K562 (cell line): Measurements from ENCODE around the gene ZNF747. TPM values are rescaled to one million over a fixed set of nuclear protein-coding genes. Genes with fewer than 3 reads are reported as not detected.

Experiments used
- ATAC-seq: fragments of 200-7000 bp; cut with Tn5 transposase; 3 replicates; pipeline ENCODE4 v1.9.1; 2020; ENCODE audit warnings: moderate library complexity
- BruUV-seq: library from RNA; stranded (reverse); fragments of 400-500 nt; replicated peaks from 2 replicates; lab custom pipeline; 2021; lab: Mats Ljungman, UMichigan
- CTCF ChIA-PET: fragments of 300-600 bp; formaldehyde crosslinking; extraction: SDS; loops from one replicate; lab custom pipeline; 2021; ENCODE audit warnings: low intra/inter-chr PET ratio; lab: Yijun Ruan, JAX
- POLR2A ChIA-PET: fragments of 300-600, 350-650 bp; sonication (Branson Sonifier 250); formaldehyde crosslinking; extraction: SDS; loops from one replicate; lab custom pipeline; 2021; ENCODE audit warnings: antibody characterized with exemption, inconsistent platforms; lab: Yijun Ruan, JAX
- DNase-seq, 4 experiments: peaks; one replicate each; pipeline versions ENCODE4 v3.0.0 to v3.0.0-alpha.2; 2011 to 2018; ENCODE audit warnings: low spot score in 3 of 4, mixed read lengths in 3 of 4; ENCODE audit errors: extremely low read depth in 1 of 4
- FAIRE-seq: peaks from 2 replicates; lab custom pipeline; 2011; peaks lifted over from hg19 to GRCh38; lab: Jason Lieb, UNC
- H2AFZ ChIP-seq: 2 replicates; pipeline ENCODE4 v1.6.0; 2011; ENCODE audit warnings: low read depth, low read length, control low read depth, inconsistent platforms
- H3K27ac ChIP-seq: fragments of 200-600 bp; 3 replicates; pipeline ENCODE4 v1.8.0; 2011; ENCODE audit warnings: low read depth, mild to moderate bottlenecking, control low read depth, inconsistent platforms, low read length, moderate library complexity, mixed read lengths; ENCODE audit errors: extremely low read depth
- H3K27me3 ChIP-seq, 2 experiments: fragments of 300-600 bp in 1 of 2; 2 replicates in 1 of 2; 3 replicates in 1 of 2; pipeline versions ENCODE4 v1.6.0 to v1.8.0; 2011; ENCODE audit warnings: inconsistent platforms in 2 of 2, low read length in 2 of 2, mild to moderate bottlenecking in 1 of 2, mixed read lengths in 1 of 2, moderate library complexity in 1 of 2; ENCODE audit not compliant: control insufficient read depth in 2 of 2, insufficient read depth in 2 of 2
- H3K36me3 ChIP-seq: fragments of 300-600 bp; 3 replicates; pipeline ENCODE4 v1.8.0; 2011; ENCODE audit warnings: mild to moderate bottlenecking, low read length, inconsistent platforms; ENCODE audit not compliant: control insufficient read depth, insufficient read depth
- H3K4me1 ChIP-seq, 2 experiments: fragments of 200-600 bp in 1 of 2; replicated peaks in 1 of 2; 2 replicates in 1 of 2; 3 replicates in 1 of 2; pipeline versions ENCODE4 v1.5.1 to v1.8.0; 2011; ENCODE audit warnings: inconsistent platforms in 2 of 2, low read length in 2 of 2, mild to moderate bottlenecking in 1 of 2, mixed read lengths in 1 of 2, moderate library complexity in 1 of 2; ENCODE audit not compliant: control insufficient read depth in 2 of 2, insufficient read depth in 2 of 2
- H3K4me2 ChIP-seq: 2 replicates; pipeline ENCODE4 v1.6.1; 2011; ENCODE audit warnings: low read length, control low read depth, inconsistent platforms, mixed read lengths; ENCODE audit not compliant: insufficient read depth
- H3K4me3 ChIP-seq: fragments of 200-600 bp; sonication (generic), shearing (Covaris generic); 2 replicates; pipeline ENCODE4 v1.5.1; 2016; ENCODE audit warnings: control low read depth, inconsistent platforms
- H3K79me2 ChIP-seq: fragments of 200-600 bp; 3 replicates; pipeline ENCODE4 v1.8.0; 2011; ENCODE audit warnings: low read length, inconsistent platforms; ENCODE audit not compliant: control insufficient read depth, insufficient read depth
- H3K9ac ChIP-seq, 2 experiments: 2 replicates each; pipeline versions ENCODE4 v1.6.0 to v1.6.1; 2011; ENCODE audit warnings: low read depth in 2 of 2, low read length in 2 of 2, control low read depth in 1 of 2, inconsistent platforms in 1 of 2, mild to moderate bottlenecking in 1 of 2, mixed read lengths in 1 of 2; ENCODE audit not compliant: insufficient read depth in 1 of 2
- H3K9me1 ChIP-seq: one replicate; pipeline ENCODE4 v1.6.0; 2011; ENCODE audit warnings: inconsistent platforms, mild to moderate bottlenecking, low read length, moderate library complexity; ENCODE audit not compliant: control insufficient read depth, insufficient read depth
- H3K9me3 ChIP-seq: replicated peaks from 2 replicates; pipeline ENCODE4 v1.5.1; 2011; ENCODE audit warnings: low read depth, low read length, inconsistent platforms; ENCODE audit not compliant: control insufficient read depth, insufficient read depth
- H4K20me1 ChIP-seq: replicated peaks from 2 replicates; pipeline ENCODE4 v1.6.1; 2011; ENCODE audit warnings: low read length, inconsistent platforms, mixed read lengths; ENCODE audit not compliant: control insufficient read depth, insufficient read depth
- MAFG ChIP-seq: fragments of 450-650 bp; conservative IDR thresholded peaks from 2 replicates; pipeline ENCODE4 v1.6.1; 2016; ENCODE audit warnings: missing genetic modification characterization, missing compliant biosample characterization
- MEIS2 ChIP-seq: fragments of 450-650 bp; IDR thresholded peaks from 2 replicates; pipeline ENCODE4 v1.6.1; 2014; ENCODE audit warnings: mild to moderate bottlenecking; ENCODE audit not compliant: partially characterized antibody
- ZNF212 ChIP-seq: fragments of 450-650 bp; formaldehyde crosslinking; IDR thresholded peaks from 2 replicates; pipeline ENCODE4 v1.4.0; 2020; ENCODE audit warnings: mild to moderate bottlenecking
- WGBS: fragments of 100-300 bp; shearing (Covaris generic); methylation state at CpG from one replicate; pipeline ENCODE4 v1.1.6; 2016; ENCODE audit warnings: low coverage, mixed read lengths; ENCODE audit not compliant: insufficient coverage; ENCODE audit errors: missing lambda C conversion rate; 5-methylcytosine and 5-hydroxymethylcytosine counted together
- in situ Hi-C: fragments of 300-500 bp; cut with MboI; formaldehyde crosslinking; loops from 4 replicates; pipeline ENCODE4 v1.15.0; 2018; ENCODE audit warnings: inconsistent platforms, mixed read lengths
- intact Hi-C: fragments of 100-400 bp; cut with micrococcal nuclease; formaldehyde crosslinking; loops from 2 replicates; pipeline ENCODE4 v1.14.2; 2022
- microRNA-seq: library from miRNA; unstranded; fragments of <30 nt; microRNA quantifications from one replicate; pipeline ENCODE4, GENCODE V29; 2018; ENCODE audit warnings: borderline microRNAs expressed
- polyA plus RNA-seq, 8 experiments: library from polyadenylated mRNA; depleted of rRNA in 4 of 8; stranded (reverse) in 5 of 8; unstranded in 3 of 8; fragments of >200 nt; fragmentation: Nextera tagmentation in 2 of 8; fragmentation: Illumina TruSeq in 1 of 8; extraction: Ambion mirVana in 2 of 8; extraction: Trizol in 1 of 8; gene quantifications; 2 replicates each; pipeline versions ENCODE4 v1.2.1 to v1.2.3, GENCODE V29; 2011 to 2014; ENCODE audit warnings: inconsistent platforms in 1 of 8, missing spikeins in 1 of 8
- small RNA-seq: library from RNA; depleted of rRNA; stranded (forward); fragments of <200 nt; gene quantifications from one replicate; pipeline ENCODE3, GENCODE V24; 2014
- total RNA-seq, 7 experiments: library from RNA; depleted of rRNA in 6 of 7; stranded (reverse); fragments of >200 nt in 6 of 7; fragmentation: Illumina TruSeq in 2 of 7; extraction: Trizol in 2 of 7; gene quantifications; 2 replicates each; pipeline versions ENCODE4 v1.2.1 to v1.2.3, GENCODE V29; 2011 to 2021; ENCODE audit warnings: low replicate concordance in 1 of 7

Gene ZNF747
- total and polyA plus RNA-seq, 9 of the 15 experiments (the other 6 are each of a cell fraction or from before 2014, with no cell fraction given) = 0.14 to 3.3 (median 1.5) TPM

DNA sequence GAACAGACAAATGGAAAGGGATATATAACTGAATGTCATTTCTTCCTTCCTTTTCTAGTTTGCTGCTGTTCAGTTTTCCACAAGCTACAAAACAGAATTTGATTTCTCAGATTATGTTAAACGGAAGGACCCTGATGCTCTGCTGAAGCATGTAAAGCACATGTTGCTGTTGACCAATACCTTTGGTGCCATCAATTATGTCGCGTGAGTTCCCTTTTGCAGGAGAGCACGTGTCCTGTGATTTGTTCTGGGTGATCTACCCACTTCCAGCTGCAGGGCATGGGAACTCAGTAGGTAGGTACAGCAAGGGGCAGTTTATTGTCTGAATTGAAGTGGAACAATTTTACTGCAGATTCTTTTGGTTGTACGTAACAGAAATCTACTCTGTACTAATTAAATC is 53.3 kb downstream of the ZNF747 start:
- intact Hi-C loops (no loop called here), in situ Hi-C loops (no loop called here)
- no peak for FAIRE-seq
- H3K9ac ChIP-seq = no peak overlapping the region
- ATAC-seq = no peak
- ChIA-PET POLR2A (interaction anchor here (0.8 to 2.1 kb wide), 2 partner anchors 8 to 20 kb away, joined by 3 to 5 read pairs; no protein-coding TSS in a partner anchor), CTCF (no interaction called here)
- no peak overlapping the region for H3K27ac ChIP-seq
- H3K79me2 ChIP-seq = no peaks in the 10 kb centered on the region
- WGBS = 42% methylated on average over 5 of the region's 5 CpGs
- H3K27me3 ChIP-seq = no peaks in the 10 kb centered on the region
- H3K9me3 ChIP-seq = no peaks in the 10 kb centered on the region
- BruUV-seq = no TSS peak
- no peak overlapping the region for H2AFZ ChIP-seq
- no peaks in the 10 kb centered on the region for H3K9me1 ChIP-seq
- H3K4me1 ChIP-seq = no peaks in the 10 kb centered on the region
- no peaks in the 10 kb centered on the region for H4K20me1 ChIP-seq
- peak; percentile 29 for TF ChIP-seq MEIS2
- TF ChIP-seq MAFG (tag) = no peak
- TF ChIP-seq ZNF212 (CRISPR knock-in tag) = no peak
- no peak overlapping the region for H3K4me3 ChIP-seq
- no peaks in the 10 kb centered on the region for H3K36me3 ChIP-seq
- H3K4me2 ChIP-seq = no peak overlapping the region
- peak in 1 of 4 experiments; percentile 2 for DNase-seq

Small RNA genes lying within 50 kb of the gene (microRNA-seq; reads per million reads assigned to microRNA genes)
- not detected for gene MIR4518

Small RNA genes lying within 50 kb of the gene (small RNA-seq; reads per million reads assigned to genes)
- gene MIR4518 (not detected), gene RNU7-61P (not detected)

Other genes with a start within 250 kb of the ZNF747 start
Only the 7 nearest of the 20 such genes appear.
- 31.6 and 42.6 TPM in 2 replicates for gene SEPHS2, start 89.0 kb downstream of the ZNF747 start, total RNA-seq (2014; rRNA removed)
- gene SEPHS2, start 89.0 kb downstream of the ZNF747 start, total RNA-seq (2014; rRNA removed; fragmentation: Illumina TruSeq; extraction: Trizol) = 41.2 and 43.8 TPM in 2 replicates
- 38.2 and 43.4 TPM in 2 replicates for gene SEPHS2, start 89.0 kb downstream of the ZNF747 start, total RNA-seq (2015; rRNA removed; fragmentation: Illumina TruSeq; extraction: Trizol)
- 84.0 and 87.3 TPM in 2 replicates for gene SEPHS2, start 89.0 kb downstream of the ZNF747 start, total RNA-seq (2021)
- gene SEPHS2, start 89.0 kb downstream of the ZNF747 start, polyA plus RNA-seq (2011; rRNA removed) = 73.4 and 90.6 TPM in 2 replicates
- gene SEPHS2, start 89.0 kb downstream of the ZNF747 start, polyA plus RNA-seq (2014; fragmentation: Illumina TruSeq; extraction: Trizol) = 62.3 and 74.6 TPM in 2 replicates
- gene SEPHS2, start 89.0 kb downstream of the ZNF747 start, polyA plus RNA-seq (2014; fragmentation: Nextera tagmentation; extraction: Ambion mirVana) = 10 to 100 TPM; 20.9 to 21.3 TPM
- gene SEPHS2, start 89.0 kb downstream of the ZNF747 start, polyA plus RNA-seq (2014; rRNA removed) = 80.0 and 80.2 TPM in 2 replicates
- 0.61 TPM in 1 of 2 replicates, not detected in the other for gene ITGAL, start 62.1 kb downstream of the ZNF747 start, total RNA-seq (2014; rRNA removed)
- not detected in 2 replicates for gene ITGAL, start 62.1 kb downstream of the ZNF747 start, total RNA-seq (2014; rRNA removed; fragmentation: Illumina TruSeq; extraction: Trizol)
- not detected in 2 replicates for gene ITGAL, start 62.1 kb downstream of the ZNF747 start, total RNA-seq (2015; rRNA removed; fragmentation: Illumina TruSeq; extraction: Trizol)
- gene ITGAL, start 62.1 kb downstream of the ZNF747 start, total RNA-seq (2021) = 0.53 and 0.92 TPM in 2 replicates
- gene ITGAL, start 62.1 kb downstream of the ZNF747 start, polyA plus RNA-seq (2011; rRNA removed) = 0.01 and 0.12 TPM in 2 replicates
- gene ITGAL, start 62.1 kb downstream of the ZNF747 start, polyA plus RNA-seq (2014; fragmentation: Illumina TruSeq; extraction: Trizol) = 0.12 TPM in 1 of 2 replicates, not detected in the other
- not detected for gene ITGAL, start 62.1 kb downstream of the ZNF747 start, polyA plus RNA-seq (2014; fragmentation: Nextera tagmentation; extraction: Ambion mirVana)
- not detected in 2 replicates for gene ITGAL, start 62.1 kb downstream of the ZNF747 start, polyA plus RNA-seq (2014; rRNA removed)
- 39.7 and 58.9 TPM in 2 replicates for gene ZNF768, start 8.3 kb downstream of the ZNF747 start, total RNA-seq (2014; rRNA removed)
- gene ZNF768, start 8.3 kb downstream of the ZNF747 start, total RNA-seq (2014; rRNA removed; fragmentation: Illumina TruSeq; extraction: Trizol) = 14.7 and 15.2 TPM in 2 replicates
- 42.3 and 45.8 TPM in 2 replicates for gene ZNF768, start 8.3 kb downstream of the ZNF747 start, total RNA-seq (2015; rRNA removed; fragmentation: Illumina TruSeq; extraction: Trizol)
- 41.3 and 50.7 TPM in 2 replicates for gene ZNF768, start 8.3 kb downstream of the ZNF747 start, total RNA-seq (2021)
- 22.1 and 32.8 TPM in 2 replicates for gene ZNF768, start 8.3 kb downstream of the ZNF747 start, polyA plus RNA-seq (2011; rRNA removed)
- gene ZNF768, start 8.3 kb downstream of the ZNF747 start, polyA plus RNA-seq (2014; fragmentation: Illumina TruSeq; extraction: Trizol) = 26.9 and 40.9 TPM in 2 replicates
- under 1 TPM; 0.13 to 0.17 TPM for gene ZNF768, start 8.3 kb downstream of the ZNF747 start, polyA plus RNA-seq (2014; fragmentation: Nextera tagmentation; extraction: Ambion mirVana)
- 47.8 and 49.6 TPM in 2 replicates for gene ZNF768, start 8.3 kb downstream of the ZNF747 start, polyA plus RNA-seq (2014; rRNA removed)
- gene ZNF764, start 23.5 kb upstream of the ZNF747 start, total RNA-seq (2014; rRNA removed) = 9.5 and 9.8 TPM in 2 replicates
- gene ZNF764, start 23.5 kb upstream of the ZNF747 start, total RNA-seq (2014; rRNA removed; fragmentation: Illumina TruSeq; extraction: Trizol) = 2.4 and 2.5 TPM in 2 replicates
- gene ZNF764, start 23.5 kb upstream of the ZNF747 start, total RNA-seq (2015; rRNA removed; fragmentation: Illumina TruSeq; extraction: Trizol) = 4.1 and 4.6 TPM in 2 replicates
- 10.1 and 11.1 TPM in 2 replicates for gene ZNF764, start 23.5 kb upstream of the ZNF747 start, total RNA-seq (2021)
- gene ZNF764, start 23.5 kb upstream of the ZNF747 start, polyA plus RNA-seq (2011; rRNA removed) = 3.9 and 7.1 TPM in 2 replicates
- gene ZNF764, start 23.5 kb upstream of the ZNF747 start, polyA plus RNA-seq (2014; fragmentation: Illumina TruSeq; extraction: Trizol) = 4.1 and 4.3 TPM in 2 replicates
- gene ZNF764, start 23.5 kb upstream of the ZNF747 start, polyA plus RNA-seq (2014; fragmentation: Nextera tagmentation; extraction: Ambion mirVana) = under 1 TPM; 0.69 to 0.81 TPM
- gene ZNF764, start 23.5 kb upstream of the ZNF747 start, polyA plus RNA-seq (2014; rRNA removed) = 8.7 and 10.0 TPM in 2 replicates
- gene ZNF688, start 36.9 kb upstream of the ZNF747 start, total RNA-seq (2014; rRNA removed) = 7.7 and 12.9 TPM in 2 replicates
- gene ZNF688, start 36.9 kb upstream of the ZNF747 start, total RNA-seq (2014; rRNA removed; fragmentation: Illumina TruSeq; extraction: Trizol) = 1.4 and 2.8 TPM in 2 replicates
- 4.1 and 5.2 TPM in 2 replicates for gene ZNF688, start 36.9 kb upstream of the ZNF747 start, total RNA-seq (2015; rRNA removed; fragmentation: Illumina TruSeq; extraction: Trizol)
- 4.5 and 5.1 TPM in 2 replicates for gene ZNF688, start 36.9 kb upstream of the ZNF747 start, total RNA-seq (2021)
- gene ZNF688, start 36.9 kb upstream of the ZNF747 start, polyA plus RNA-seq (2011; rRNA removed) = 2.4 TPM in 2 replicates
- gene ZNF688, start 36.9 kb upstream of the ZNF747 start, polyA plus RNA-seq (2014; fragmentation: Illumina TruSeq; extraction: Trizol) = 5.4 and 7.0 TPM in 2 replicates
- under 1 TPM; 0.48 TPM for gene ZNF688, start 36.9 kb upstream of the ZNF747 start, polyA plus RNA-seq (2014; fragmentation: Nextera tagmentation; extraction: Ambion mirVana)
- gene ZNF688, start 36.9 kb upstream of the ZNF747 start, polyA plus RNA-seq (2014; rRNA removed) = 4.6 and 12.5 TPM in 2 replicates
- 6.9 and 7.2 TPM in 2 replicates for gene ZNF785, start 50.8 kb upstream of the ZNF747 start, total RNA-seq (2014; rRNA removed)
- gene ZNF785, start 50.8 kb upstream of the ZNF747 start, total RNA-seq (2014; rRNA removed; fragmentation: Illumina TruSeq; extraction: Trizol) = 4.6 and 4.8 TPM in 2 replicates
- 6.2 and 6.4 TPM in 2 replicates for gene ZNF785, start 50.8 kb upstream of the ZNF747 start, total RNA-seq (2015; rRNA removed; fragmentation: Illumina TruSeq; extraction: Trizol)
- gene ZNF785, start 50.8 kb upstream of the ZNF747 start, total RNA-seq (2021) = 9.7 and 11.6 TPM in 2 replicates
- 10.6 and 12.4 TPM in 2 replicates for gene ZNF785, start 50.8 kb upstream of the ZNF747 start, polyA plus RNA-seq (2011; rRNA removed)
- 4.7 and 5.0 TPM in 2 replicates for gene ZNF785, start 50.8 kb upstream of the ZNF747 start, polyA plus RNA-seq (2014; fragmentation: Illumina TruSeq; extraction: Trizol)
- under 1 TPM; 0.64 to 0.70 TPM for gene ZNF785, start 50.8 kb upstream of the ZNF747 start, polyA plus RNA-seq (2014; fragmentation: Nextera tagmentation; extraction: Ambion mirVana)
- 11.0 and 12.4 TPM in 2 replicates for gene ZNF785, start 50.8 kb upstream of the ZNF747 start, polyA plus RNA-seq (2014; rRNA removed)
- 11.4 and 14.6 TPM in 2 replicates for gene ZNF689, start 75.5 kb upstream of the ZNF747 start, total RNA-seq (2014; rRNA removed)
- 8.4 and 8.7 TPM in 2 replicates for gene ZNF689, start 75.5 kb upstream of the ZNF747 start, total RNA-seq (2014; rRNA removed; fragmentation: Illumina TruSeq; extraction: Trizol)
- gene ZNF689, start 75.5 kb upstream of the ZNF747 start, total RNA-seq (2015; rRNA removed; fragmentation: Illumina TruSeq; extraction: Trizol) = 12.0 and 12.1 TPM in 2 replicates
- 15.4 and 16.9 TPM in 2 replicates for gene ZNF689, start 75.5 kb upstream of the ZNF747 start, total RNA-seq (2021)
- 8.0 and 9.6 TPM in 2 replicates for gene ZNF689, start 75.5 kb upstream of the ZNF747 start, polyA plus RNA-seq (2011; rRNA removed)
- 11.6 and 12.3 TPM in 2 replicates for gene ZNF689, start 75.5 kb upstream of the ZNF747 start, polyA plus RNA-seq (2014; fragmentation: Illumina TruSeq; extraction: Trizol)
- gene ZNF689, start 75.5 kb upstream of the ZNF747 start, polyA plus RNA-seq (2014; fragmentation: Nextera tagmentation; extraction: Ambion mirVana) = 1 to 10 TPM; 5.4 to 5.7 TPM
- 10.2 and 10.8 TPM in 2 replicates for gene ZNF689, start 75.5 kb upstream of the ZNF747 start, polyA plus RNA-seq (2014; rRNA removed)